ENCODE data around the gene HEPACAM. TPM values are rescaled to one million over a fixed set of nuclear protein-coding genes. Genes with fewer than 3 reads are reported as not detected.

HEPACAM gene
- total RNA-seq, 1 donor from 2014 or later: 0.14 TPM

GRCh38 chr11:124946735-124947141 lies 10.9 kb upstream of the HEPACAM start:
- TF ChIP-seq, protein P1, sequence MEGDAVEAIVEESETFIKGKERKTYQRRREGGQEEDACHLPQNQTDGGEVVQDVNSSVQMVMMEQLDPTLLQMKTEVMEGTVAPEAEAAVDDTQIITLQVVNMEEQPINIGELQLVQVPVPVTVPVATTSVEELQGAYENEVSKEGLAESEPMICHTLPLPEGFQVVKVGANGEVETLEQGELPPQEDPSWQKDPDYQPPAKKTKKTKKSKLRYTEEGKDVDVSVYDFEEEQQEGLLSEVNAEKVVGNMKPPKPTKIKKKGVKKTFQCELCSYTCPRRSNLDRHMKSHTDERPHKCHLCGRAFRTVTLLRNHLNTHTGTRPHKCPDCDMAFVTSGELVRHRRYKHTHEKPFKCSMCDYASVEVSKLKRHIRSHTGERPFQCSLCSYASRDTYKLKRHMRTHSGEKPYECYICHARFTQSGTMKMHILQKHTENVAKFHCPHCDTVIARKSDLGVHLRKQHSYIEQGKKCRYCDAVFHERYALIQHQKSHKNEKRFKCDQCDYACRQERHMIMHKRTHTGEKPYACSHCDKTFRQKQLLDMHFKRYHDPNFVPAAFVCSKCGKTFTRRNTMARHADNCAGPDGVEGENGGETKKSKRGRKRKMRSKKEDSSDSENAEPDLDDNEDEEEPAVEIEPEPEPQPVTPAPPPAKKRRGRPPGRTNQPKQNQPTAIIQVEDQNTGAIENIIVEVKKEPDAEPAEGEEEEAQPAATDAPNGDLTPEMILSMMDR (IDR thresholded peaks at IDR 0.05): no peak
- no peak for DNase-seq

GRCh38 chr11:124945826-124946225 lies 10.0 kb upstream of the HEPACAM start:
- no peaks in the 10 kb centered on the region for H3K36me3 ChIP-seq
- no peaks in the 10 kb centered on the region for H3K27me3 ChIP-seq
- TF ChIP-seq, protein P1 (IDR thresholded peaks at IDR 0.05): no peak
- DNase-seq: no peak
- no peak overlapping the region for H3K4me3 ChIP-seq
- ATAC-seq: no peak
- H3K4me1 ChIP-seq: no peaks in the 10 kb centered on the region
- H3K27ac ChIP-seq: no peak overlapping the region
- intact Hi-C loops (cut with DNase I): no loop called here
- H3K9me3 ChIP-seq: no peaks in the 10 kb centered on the region

More at GRCh38 chr11:124946735-124947141, 10.9 kb upstream of the HEPACAM start:
- Histone ChIP-seq H3K36me3 (no peaks in the 10 kb centered on the region), H3K27me3 (no peaks in the 10 kb centered on the region), H3K9me3 (no peaks in the 10 kb centered on the region), H3K4me1 (no peaks in the 10 kb centered on the region), H3K27ac (no peak overlapping the region), H3K4me3 (no peak overlapping the region)
- ATAC-seq: no peak
- intact Hi-C loops (cut with DNase I): no loop called here

DNA sequence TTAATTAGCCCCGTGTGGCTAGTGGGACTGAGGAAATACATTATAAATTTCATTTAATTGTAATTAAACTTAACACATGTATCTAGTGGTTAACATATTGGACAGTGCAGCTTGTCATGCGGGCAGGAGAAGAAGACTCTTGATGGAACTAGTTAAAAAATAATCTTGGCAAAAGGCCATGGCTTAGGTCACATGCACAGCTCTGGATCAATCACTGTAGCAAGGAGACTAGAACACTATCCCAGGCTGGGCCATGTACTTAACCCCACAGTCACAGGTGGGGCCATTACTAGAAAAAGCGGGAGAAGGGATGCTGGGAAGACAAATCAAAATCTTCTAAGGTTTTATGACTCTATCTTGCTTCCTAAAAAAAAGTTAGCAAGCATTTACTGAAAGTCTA lies 8.7 kb upstream of the HEPACAM start:
- intact Hi-C loops (cut with DNase I): no loop called here
- Histone ChIP-seq H3K4me1 (no peaks in the 10 kb centered on the region), H3K27me3 (no peaks in the 10 kb centered on the region), H3K4me3 (no peak overlapping the region), H3K27ac (no peak overlapping the region), H3K9me3 (no peaks in the 10 kb centered on the region), H3K36me3 (no peaks in the 10 kb centered on the region)
- TF ChIP-seq, protein P1 (IDR thresholded peaks at IDR 0.05): no peak
- DNase-seq: no peak
- no peak for ATAC-seq

DNA sequence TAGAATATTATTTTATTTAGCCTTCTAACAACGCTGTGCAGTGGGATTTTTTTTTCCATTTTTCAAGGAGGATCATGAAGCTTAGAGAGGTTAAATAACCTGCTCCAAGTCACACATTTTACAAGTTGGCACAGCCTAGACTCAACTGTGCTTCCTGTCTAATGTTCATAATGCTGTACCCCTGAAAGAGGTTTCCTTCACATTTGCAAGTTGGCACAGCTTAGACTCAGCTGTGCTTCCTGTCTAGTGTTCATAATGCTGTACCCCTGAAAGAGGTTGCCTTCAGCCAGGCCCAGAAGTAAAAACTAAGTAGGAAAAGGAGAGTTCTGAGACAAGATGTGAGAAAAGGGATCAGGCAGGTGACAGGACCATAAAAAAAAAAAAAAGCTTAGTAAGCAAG lies 7.9 kb upstream of the HEPACAM start:
- no peaks in the 10 kb centered on the region for H3K9me3 ChIP-seq
- H3K4me1 ChIP-seq: no peaks in the 10 kb centered on the region
- no peak overlapping the region for H3K4me3 ChIP-seq
- intact Hi-C loops (cut with DNase I): no loop called here
- H3K36me3 ChIP-seq: no peaks in the 10 kb centered on the region
- no peaks in the 10 kb centered on the region for H3K27me3 ChIP-seq
- ATAC-seq (no peak), DNase-seq (no peak)
- H3K27ac ChIP-seq: no peak overlapping the region
- TF ChIP-seq, protein P1 (IDR thresholded peaks at IDR 0.05): no peak

DNA sequence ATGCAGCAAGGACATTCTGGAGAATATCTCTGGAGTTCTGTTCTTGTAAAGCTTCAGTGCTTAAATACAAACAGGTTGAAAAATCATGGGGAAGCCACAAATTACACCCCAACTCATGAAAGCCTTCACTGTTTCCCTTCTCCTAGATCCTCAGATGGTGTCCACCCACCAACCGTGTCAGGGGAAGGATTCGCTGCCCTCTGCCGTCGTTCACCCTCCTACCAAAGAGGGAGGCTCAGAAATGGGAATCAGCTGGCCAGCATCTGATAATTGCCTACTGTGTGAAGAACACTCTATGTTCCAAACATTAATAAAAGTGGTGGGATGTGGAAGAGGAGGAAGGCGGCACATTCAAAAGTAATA lies 7.4 kb upstream of the HEPACAM start:
- TF ChIP-seq, protein P1 (IDR thresholded peaks at IDR 0.05): no peak
- Histone ChIP-seq H3K9me3 (no peaks in the 10 kb centered on the region), H3K27ac (no peak overlapping the region), H3K27me3 (no peaks in the 10 kb centered on the region), H3K4me1 (no peaks in the 10 kb centered on the region), H3K36me3 (no peaks in the 10 kb centered on the region), H3K4me3 (no peak overlapping the region)
- intact Hi-C loops (cut with DNase I): no loop called here
- DNase-seq (no peak), ATAC-seq (no peak)
